Gastroesophageal sphincter (tissue), 4 donors: ENCODE results near the gene FAM216B. TPM values are rescaled to one million over a fixed set of nuclear protein-coding genes. Genes with fewer than 3 reads are reported as not detected.

ENCODE experiments used
- ATAC-seq: fragments of 150-250 bp; one replicate; pipeline ENCODE4 v1.9.1; 2016; ENCODE audit warnings: mild to moderate bottlenecking, moderate library complexity
- H3K27ac ChIP-seq, 4 donors: fragments of 200-600 bp; sonication (generic) in 3 of 4; 1 replicate in 3 of 4; 2 replicates in 1 of 4; pipeline ENCODE4 v1.5.1; 2016 to 2019
- H3K27me3 ChIP-seq: fragments of 200-600 bp; sonication (generic); one replicate; pipeline ENCODE4 v1.5.1; 2019
- H3K36me3 ChIP-seq, 2 donors: fragments of 200-600 bp; sonication (generic); one replicate each; pipeline ENCODE4 v1.5.1; 2019; ENCODE audit warnings: control low read depth in 1 of 2
- H3K4me1 ChIP-seq, 3 donors: fragments of 200-600 bp; sonication (generic); 1 replicate in 2 of 3; 2 replicates in 1 of 3; pipeline ENCODE4 v1.5.1; 2016 to 2019; ENCODE audit warnings: control low read depth in 2 of 3
- H3K4me3 ChIP-seq, 2 donors: fragments of 200-600 bp; sonication (generic); one replicate each; pipeline ENCODE4 v1.5.1; 2019; ENCODE audit warnings: mild to moderate bottlenecking in 1 of 2, moderate library complexity in 1 of 2
- H3K9me3 ChIP-seq, 3 donors: fragments of 200-600 bp; sonication (generic); one replicate each; pipeline ENCODE4 v1.5.1; 2017 to 2019; ENCODE audit warnings: control low read depth in 2 of 3
- EP300 ChIP-seq: sonication (generic); formaldehyde crosslinking; IDR thresholded peaks from one replicate; pipeline ENCODE4 v1.6.1; 2017; ENCODE audit warnings: antibody characterized with exemption, mild to moderate bottlenecking
- POLR2A ChIP-seq, 2 donors: fragments of 450-650 bp; IDR thresholded peaks; one replicate each; pipeline ENCODE4 v1.6.1; 2017; ENCODE audit warnings: antibody characterized with exemption in 2 of 2, mild to moderate bottlenecking in 2 of 2, moderate library complexity in 1 of 2
- POLR2AphosphoS5 ChIP-seq: sonication (generic); formaldehyde crosslinking; IDR thresholded peaks from one replicate; pipeline ENCODE4 v1.6.1; 2017; ENCODE audit warnings: antibody characterized with exemption
- WGBS, 2 donors: methylation state at CpG; one replicate each; pipeline ENCODE4 v1.1.5; 2018; ENCODE audit warnings: low coverage in 1 of 2; 5-methylcytosine and 5-hydroxymethylcytosine counted together
- total RNA-seq, 4 donors: library from RNA; depleted of rRNA; stranded (reverse); fragments of >200 nt; gene quantifications; one replicate each; pipeline ENCODE4 v1.1.0, GENCODE V29; 2016
- TF ChIP-seq, protein P1 (sequence below), 4 experiments: fragments of 200-600 bp in 2 of 4; fragments of 450-650 bp in 2 of 4; sonication (generic) in 1 of 4; IDR thresholded peaks; one replicate each; pipeline ENCODE4 v1.5.1; 2017 to 2019; ENCODE audit warnings: antibody characterized with exemption in 4 of 4, mild to moderate bottlenecking in 2 of 4, moderate library complexity in 2 of 4

The FAM216B gene
- total RNA-seq, 4 donors from 2014 or later: not detected

DNA sequence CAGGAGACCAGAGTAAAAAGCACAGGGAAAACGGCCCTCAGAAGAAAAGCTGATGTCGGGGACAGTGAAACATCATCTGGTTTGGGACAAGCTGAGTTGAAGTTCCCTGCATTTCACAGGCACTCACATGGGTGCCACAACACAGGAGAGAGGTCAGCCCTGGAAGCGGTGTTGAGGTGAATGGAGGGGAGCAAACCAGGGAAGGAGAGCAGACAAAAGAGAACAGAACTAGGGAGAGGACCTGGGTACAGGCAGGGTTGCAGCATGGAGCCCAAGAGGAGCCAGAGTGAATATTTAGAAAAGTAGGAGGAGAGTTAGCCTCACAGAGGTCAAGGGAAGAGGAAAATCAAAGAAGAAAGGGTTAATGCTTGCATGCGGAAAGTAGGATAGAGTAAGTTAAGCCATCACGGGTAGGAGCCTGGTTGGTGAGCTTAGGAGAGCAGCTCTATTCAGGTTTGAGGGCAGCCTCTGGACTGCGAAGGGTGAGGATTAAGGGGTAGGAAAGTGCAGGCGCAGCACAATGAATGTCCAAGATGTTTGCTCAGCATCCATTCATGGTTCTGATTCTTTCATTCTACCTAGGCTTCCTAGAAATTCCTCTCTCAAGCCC lies 15.5 kb downstream of the FAM216B start:
- no peak overlapping the region for H3K27ac ChIP-seq
- TF ChIP-seq EP300: no peak
- TF ChIP-seq, protein P1, sequence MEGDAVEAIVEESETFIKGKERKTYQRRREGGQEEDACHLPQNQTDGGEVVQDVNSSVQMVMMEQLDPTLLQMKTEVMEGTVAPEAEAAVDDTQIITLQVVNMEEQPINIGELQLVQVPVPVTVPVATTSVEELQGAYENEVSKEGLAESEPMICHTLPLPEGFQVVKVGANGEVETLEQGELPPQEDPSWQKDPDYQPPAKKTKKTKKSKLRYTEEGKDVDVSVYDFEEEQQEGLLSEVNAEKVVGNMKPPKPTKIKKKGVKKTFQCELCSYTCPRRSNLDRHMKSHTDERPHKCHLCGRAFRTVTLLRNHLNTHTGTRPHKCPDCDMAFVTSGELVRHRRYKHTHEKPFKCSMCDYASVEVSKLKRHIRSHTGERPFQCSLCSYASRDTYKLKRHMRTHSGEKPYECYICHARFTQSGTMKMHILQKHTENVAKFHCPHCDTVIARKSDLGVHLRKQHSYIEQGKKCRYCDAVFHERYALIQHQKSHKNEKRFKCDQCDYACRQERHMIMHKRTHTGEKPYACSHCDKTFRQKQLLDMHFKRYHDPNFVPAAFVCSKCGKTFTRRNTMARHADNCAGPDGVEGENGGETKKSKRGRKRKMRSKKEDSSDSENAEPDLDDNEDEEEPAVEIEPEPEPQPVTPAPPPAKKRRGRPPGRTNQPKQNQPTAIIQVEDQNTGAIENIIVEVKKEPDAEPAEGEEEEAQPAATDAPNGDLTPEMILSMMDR (IDR thresholded peaks at IDR 0.05): no peak
- no peak for TF ChIP-seq POLR2A (IDR thresholded peaks at IDR 0.05)
- TF ChIP-seq POLR2AphosphoS5: no peak
- no peak for ATAC-seq

DNA sequence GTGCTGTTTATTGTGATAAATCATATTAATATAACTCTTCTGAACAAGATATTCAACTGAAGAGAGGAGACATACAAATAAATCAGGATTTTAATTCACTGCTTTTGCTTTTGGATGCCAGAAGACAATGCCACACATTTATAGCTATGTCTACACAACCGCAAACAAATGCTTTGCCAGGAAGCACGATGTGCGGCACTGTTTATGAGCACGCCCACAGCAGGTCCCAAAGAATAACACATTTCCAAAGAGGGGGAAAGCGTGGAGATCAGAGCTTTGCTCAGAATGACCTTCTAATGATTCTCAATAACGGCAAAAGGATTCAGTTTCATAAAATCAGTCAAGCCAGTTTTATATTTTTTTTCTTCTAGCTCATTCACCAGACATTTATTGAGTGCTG lies 16.7 kb downstream of the FAM216B start:
- Histone ChIP-seq H3K9me3 (peaks cover 0 to 4% (median 0%) of the 10 kb centered on the region in 3 donors), H3K4me3 (no peak overlapping the region), H3K27me3 (no peaks in the 10 kb centered on the region), H3K27ac (no peak overlapping the region), H3K36me3 (no peaks in the 10 kb centered on the region), H3K4me1 (no peaks in the 10 kb centered on the region)
- WGBS, 2 donors: 62 to 68% methylated on average over 6 of the region's 6 CpGs
- no peak for ATAC-seq
- TF ChIP-seq POLR2A (IDR thresholded peaks at IDR 0.05) (no peak), POLR2AphosphoS5 (no peak), EP300 (no peak)
- TF ChIP-seq, protein P1 (IDR thresholded peaks at IDR 0.05): no peak

More for the DNA sequence above, 15.5 kb downstream of the FAM216B start:
- no peaks in the 10 kb centered on the region for H3K36me3 ChIP-seq
- no peaks in the 10 kb centered on the region for H3K4me1 ChIP-seq
- no peak overlapping the region for H3K4me3 ChIP-seq
- H3K27me3 ChIP-seq: no peaks in the 10 kb centered on the region
- WGBS, 2 donors: 64 to 80% methylated on average over 6 to 7 of the region's 7 CpGs
- peaks cover 0 to 4% (median 0%) of the 10 kb centered on the region in 3 donors for H3K9me3 ChIP-seq

DNA sequence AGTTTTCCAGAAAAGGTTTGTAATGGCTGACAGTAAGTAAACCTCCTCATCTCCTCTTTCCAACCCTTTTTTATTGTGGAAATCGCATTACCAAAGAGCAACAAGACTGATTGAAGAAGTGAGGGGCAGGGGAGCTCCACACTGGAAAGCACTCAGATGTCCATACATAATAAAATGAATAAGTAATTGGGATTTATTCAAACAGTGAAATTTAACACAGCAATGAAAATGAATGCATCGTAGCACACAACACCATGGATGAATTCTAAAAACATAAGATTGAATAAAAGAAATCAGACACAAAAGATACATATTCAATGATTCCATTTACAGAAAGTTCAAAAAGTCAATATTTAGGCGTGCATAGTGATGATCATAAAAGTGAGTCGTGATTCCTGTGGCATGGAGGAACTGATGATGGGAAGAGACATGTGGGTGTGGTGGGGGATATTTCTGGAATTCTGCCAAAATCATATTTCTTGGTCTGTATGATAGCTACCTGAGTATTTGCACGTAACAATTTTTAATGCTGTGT lies 18.8 kb downstream of the FAM216B start:
- Histone ChIP-seq H3K4me3 (no peak overlapping the region), H3K9me3 (no peaks in the 10 kb centered on the region)
- no peak for ATAC-seq

DNA sequence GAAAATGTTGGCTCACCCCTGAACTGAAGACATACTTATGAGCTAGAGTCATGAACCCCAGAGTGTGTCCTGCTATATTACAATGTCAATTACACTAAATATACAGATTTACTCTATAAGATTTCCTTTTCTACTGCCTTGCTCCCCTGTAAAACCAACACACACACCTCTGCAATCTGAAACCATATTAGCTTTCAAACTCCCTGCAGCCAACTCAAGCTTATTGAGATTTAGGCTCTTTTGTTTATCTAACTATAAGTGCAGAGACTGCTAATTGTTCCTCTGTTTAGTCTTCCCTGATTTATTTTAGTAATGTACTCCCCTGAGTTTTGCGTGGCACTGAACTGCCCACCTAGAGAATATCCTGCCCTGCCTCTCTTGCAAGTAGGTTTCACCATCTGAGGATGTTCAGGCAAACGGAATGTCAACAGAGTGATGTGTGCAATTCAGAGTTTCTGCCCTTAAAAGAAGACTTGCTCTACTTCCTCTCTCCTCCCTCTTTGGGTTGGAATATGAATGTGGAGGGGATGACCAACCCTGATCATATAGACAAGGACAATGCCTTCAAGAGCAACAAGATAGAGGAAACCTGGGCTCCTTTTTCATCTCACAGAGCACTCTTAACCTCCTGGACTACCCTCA lies 22.3 kb downstream of the FAM216B start:
- Histone ChIP-seq H3K36me3 (no peaks in the 10 kb centered on the region), H3K27me3 (no peaks in the 10 kb centered on the region), H3K4me1 (no peaks in the 10 kb centered on the region), H3K4me3 (no peak overlapping the region), H3K9me3 (no peaks in the 10 kb centered on the region), H3K27ac (no peak overlapping the region)
- TF ChIP-seq POLR2A (IDR thresholded peaks at IDR 0.05) (no peak), POLR2AphosphoS5 (no peak), EP300 (no peak)
- TF ChIP-seq, protein P1 (IDR thresholded peaks at IDR 0.05): no peak
- 41 to 56% methylated on average over 2 of the region's 2 CpGs for WGBS, 2 donors
- ATAC-seq: no peak

More for the DNA sequence above, 18.8 kb downstream of the FAM216B start:
- WGBS, 2 donors: 61 to 79% methylated on average over 5 of the region's 5 CpGs
- no peaks in the 10 kb centered on the region for H3K36me3 ChIP-seq
- H3K27me3 ChIP-seq: no peaks in the 10 kb centered on the region
- H3K4me1 ChIP-seq: no peaks in the 10 kb centered on the region
- no peak overlapping the region for H3K27ac ChIP-seq
- TF ChIP-seq EP300 (no peak), POLR2A (IDR thresholded peaks at IDR 0.05) (no peak), POLR2AphosphoS5 (no peak)
- TF ChIP-seq, protein P1 (IDR thresholded peaks at IDR 0.05): no peak
